H9 (cell line): ENCODE measurements around the gene MYMK. TPM values are rescaled to one million over a fixed set of nuclear protein-coding genes. Genes with fewer than 3 reads are reported as not detected.

Source experiments
- DNase-seq: peaks from one replicate; pipeline ENCODE4 v3.0.0-alpha.2; 2017
- H2AFZ ChIP-seq: one replicate; pipeline ENCODE4 v1.6.1; 2013; ENCODE audit warnings: mild to moderate bottlenecking, low read length, control low read depth, moderate library complexity
- H2AK5ac ChIP-seq: 2 replicates; pipeline ENCODE4 v1.6.1; 2013; ENCODE audit warnings: low read length, control low read depth, mixed read lengths; ENCODE audit not compliant: insufficient read length
- H2BK120ac ChIP-seq: one replicate; pipeline ENCODE4 v1.6.1; 2013; ENCODE audit warnings: low read depth, mild to moderate bottlenecking, low read length, control low read depth, inconsistent platforms; ENCODE audit not compliant: poor library complexity, severe bottlenecking
- H2BK12ac ChIP-seq: 2 replicates; pipeline ENCODE4 v1.6.1; 2013; ENCODE audit warnings: low read length, control low read depth, mixed read lengths, low read depth; ENCODE audit not compliant: insufficient read length
- H2BK15ac ChIP-seq: 2 replicates; pipeline ENCODE4 v1.6.1; 2013; ENCODE audit warnings: low read depth, low read length, control low read depth
- H2BK20ac ChIP-seq: one replicate; pipeline ENCODE4 v1.6.1; 2013; ENCODE audit warnings: low read depth, mild to moderate bottlenecking, low read length, control low read depth, inconsistent platforms; ENCODE audit not compliant: poor library complexity, severe bottlenecking
- H2BK5ac ChIP-seq: 2 replicates; pipeline ENCODE4 v1.6.1; 2013; ENCODE audit warnings: low read length, control low read depth, mixed read lengths; ENCODE audit not compliant: insufficient read length
- H3K14ac ChIP-seq: 2 replicates; pipeline ENCODE4 v1.6.1; 2013; ENCODE audit warnings: low read length, control low read depth; ENCODE audit not compliant: insufficient read depth
- H3K18ac ChIP-seq: 2 replicates; pipeline ENCODE4 v1.6.1; 2013; ENCODE audit warnings: low read depth, mild to moderate bottlenecking, mixed read lengths, low read length, control low read depth; ENCODE audit not compliant: insufficient read length
- H3K23ac ChIP-seq: 2 replicates; pipeline ENCODE4 v1.6.1; 2013; ENCODE audit warnings: low read length, control low read depth, mixed read lengths, low read depth; ENCODE audit not compliant: insufficient read length
- H3K23me2 ChIP-seq: 2 replicates; pipeline ENCODE4 v1.6.1; 2013; ENCODE audit warnings: low read depth, mild to moderate bottlenecking, mixed read lengths, low read length, control low read depth; ENCODE audit not compliant: insufficient read length, poor library complexity, severe bottlenecking
- H3K27ac ChIP-seq: 2 replicates; pipeline ENCODE4 v1.5.1; 2013; ENCODE audit warnings: low read length, control low read depth, mixed read lengths, low read depth; ENCODE audit not compliant: insufficient read length
- H3K27me3 ChIP-seq: 2 replicates; pipeline ENCODE4 v1.6.1; 2013; ENCODE audit warnings: low read length, control low read depth, inconsistent platforms; ENCODE audit not compliant: insufficient read depth
- H3K4ac ChIP-seq: 2 replicates; pipeline ENCODE4 v1.6.1; 2013; ENCODE audit warnings: low read depth, mild to moderate bottlenecking, control low read depth, inconsistent platforms, low read length, moderate library complexity
- H3K4me1 ChIP-seq: 2 replicates; pipeline ENCODE4 v1.6.1; 2013; ENCODE audit warnings: low read length, control low read depth, inconsistent platforms; ENCODE audit not compliant: insufficient read depth
- H3K4me2 ChIP-seq: 2 replicates; pipeline ENCODE4 v1.6.1; 2013; ENCODE audit warnings: low read length, control low read depth, mixed read lengths; ENCODE audit not compliant: insufficient read length, insufficient read depth
- H3K56ac ChIP-seq: 2 replicates; pipeline ENCODE4 v1.6.1; 2013; ENCODE audit warnings: low read depth, mild to moderate bottlenecking, mixed read lengths, low read length, control low read depth; ENCODE audit not compliant: insufficient read length
- H3K79me1 ChIP-seq: 2 replicates; pipeline ENCODE4 v1.6.1; 2013; ENCODE audit warnings: low read depth, mild to moderate bottlenecking, moderate library complexity, low read length, control low read depth, inconsistent platforms; ENCODE audit not compliant: insufficient read depth, poor library complexity, severe bottlenecking
- H3K79me2 ChIP-seq: 2 replicates; pipeline ENCODE4 v1.6.1; 2013; ENCODE audit warnings: low read length, control low read depth, inconsistent platforms; ENCODE audit not compliant: insufficient read depth
- H3K9ac ChIP-seq: 2 replicates; pipeline ENCODE4 v1.6.1; 2013; ENCODE audit warnings: low read length, control low read depth, mixed read lengths; ENCODE audit not compliant: insufficient read length; ENCODE audit errors: extremely low read depth
- H3K9me3 ChIP-seq: one replicate; pipeline ENCODE4 v1.6.1; 2013; ENCODE audit warnings: low read depth, low read length, inconsistent platforms; ENCODE audit not compliant: control insufficient read depth
- H3T11ph ChIP-seq: one replicate; pipeline ENCODE4 v1.6.1; 2013; ENCODE audit warnings: mild to moderate bottlenecking, low read length, control low read depth, inconsistent platforms
- H4K20me1 ChIP-seq: one replicate; pipeline ENCODE4 v1.6.1; 2013; ENCODE audit not compliant: control insufficient read depth, insufficient read length, insufficient read depth
- H4K5ac ChIP-seq: 2 replicates; pipeline ENCODE4 v1.6.1; 2013; ENCODE audit warnings: low read depth, mild to moderate bottlenecking, mixed read lengths, low read length, control low read depth; ENCODE audit not compliant: insufficient read length
- H4K8ac ChIP-seq: replicated peaks from 2 replicates; pipeline ENCODE4 v1.6.1; 2013; ENCODE audit warnings: low read length, control low read depth, mixed read lengths, low read depth; ENCODE audit not compliant: insufficient read length
- H4K91ac ChIP-seq: 2 replicates; pipeline ENCODE4 v1.6.1; 2013; ENCODE audit warnings: low read depth, mild to moderate bottlenecking, moderate library complexity, mixed read lengths, low read length, control low read depth; ENCODE audit not compliant: insufficient read length
- H3K27ac Mint-ChIP-seq, 3 experiments: 2 replicates in 2 of 3; 3 replicates in 1 of 3; pipeline ENCODE4 v1.8.0; 2020 to 2021; ENCODE audit warnings: mixed read lengths in 3 of 3, mild to moderate bottlenecking in 1 of 3, moderate library complexity in 1 of 3
- H3K27me3 Mint-ChIP-seq: 2 replicates; pipeline ENCODE4 v1.8.0; 2021; ENCODE audit warnings: low read depth, mild to moderate bottlenecking, moderate library complexity, mixed read lengths
- H3K36me3 Mint-ChIP-seq, 3 experiments: 2 replicates in 2 of 3; 3 replicates in 1 of 3; pipeline ENCODE4 v1.8.0; 2020 to 2021; ENCODE audit warnings: low read depth in 3 of 3, mixed read lengths in 3 of 3; ENCODE audit not compliant: insufficient read depth in 1 of 3
- H3K4me1 Mint-ChIP-seq, 2 experiments: 2 replicates each; pipeline ENCODE4 v1.8.0; 2020; ENCODE audit warnings: mixed read lengths in 2 of 2
- H3K4me3 Mint-ChIP-seq, 2 experiments: 2 replicates in 1 of 2; 3 replicates in 1 of 2; pipeline ENCODE4 v1.8.0; 2020 to 2021; ENCODE audit warnings: mild to moderate bottlenecking in 2 of 2, mixed read lengths in 2 of 2, moderate library complexity in 1 of 2
- H3K9me3 Mint-ChIP-seq, 2 experiments: 2 replicates in 1 of 2; 3 replicates in 1 of 2; pipeline ENCODE4 v1.8.0; 2020; ENCODE audit warnings: mild to moderate bottlenecking in 2 of 2, mixed read lengths in 2 of 2, moderate library complexity in 1 of 2
- CTCF ChIP-seq: fragments of 200-600 bp; sonication (generic); conservative IDR thresholded peaks from 3 replicates; pipeline ENCODE4 v1.8.0; 2021; ENCODE audit warnings: antibody characterized with exemption, mild to moderate bottlenecking
- WGBS: extraction: QIAGEN DNeasy Blood & Tissue Kit; methylation state at CpG from one replicate; pipeline ENCODE4 v1.1.7; 2013; ENCODE audit warnings: missing lambda C conversion rate, low lambda C conversion rate, mixed read lengths; ENCODE audit not compliant: insufficient read length; ENCODE audit errors: extremely low coverage; 5-methylcytosine and 5-hydroxymethylcytosine counted together
- total RNA-seq: library from RNA; stranded (reverse); gene quantifications from 2 replicates; pipeline ENCODE4 v1.2.1, GENCODE V29; 2021

Gene MYMK
- total RNA-seq, 1 experiment from 2014 or later = not detected

- no peak overlapping the region for H4K5ac ChIP-seq
- Mint-ChIP-seq H3K36me3 (no peaks in the 10 kb centered on the region), H3K4me3 (no peak overlapping the region), H3K27me3 (peaks cover 15% of the 10 kb centered on the region), H3K9me3 (no peaks in the 10 kb centered on the region), H3K27ac (no peak overlapping the region), H3K4me1 (peaks cover 8 to 17% of the 10 kb centered on the region in 2 experiments)
- no peak overlapping the region for H3K27ac ChIP-seq
- no peaks in the 10 kb centered on the region for H3K79me2 ChIP-seq
- TF ChIP-seq CTCF = no peak
- H3K23ac ChIP-seq = no peak overlapping the region
- no peak overlapping the region for H4K91ac ChIP-seq
- H3K14ac ChIP-seq = no peak overlapping the region; the same call in 1 of the 2 replicates
- H3K4me1 ChIP-seq = peaks cover 2% of the 10 kb centered on the region; the same call in 1 of the 2 replicates
- no peaks in the 10 kb centered on the region for H3K27me3 ChIP-seq
- H3T11ph ChIP-seq = no peak overlapping the region
- no peak overlapping the region for H2AFZ ChIP-seq
- H3K56ac ChIP-seq = no peak overlapping the region
- no peaks in the 10 kb centered on the region for H3K9me3 ChIP-seq
- WGBS = no CpG with 5 or more reads among the region's 28 CpGs
- no peak overlapping the region for H2BK120ac ChIP-seq
- no peak overlapping the region for H2AK5ac ChIP-seq
- H4K8ac ChIP-seq = no peak overlapping the region
- no peaks in the 10 kb centered on the region for H4K20me1 ChIP-seq
- no peak overlapping the region for H3K4ac ChIP-seq
- no peak overlapping the region for H2BK12ac ChIP-seq
- H2BK20ac ChIP-seq = no peak overlapping the region
- no peak overlapping the region for H2BK5ac ChIP-seq
- H3K4me2 ChIP-seq = no peak overlapping the region
- no peaks in the 10 kb centered on the region for H3K79me1 ChIP-seq
- no peaks in the 10 kb centered on the region for H3K23me2 ChIP-seq
- H3K9ac ChIP-seq = no peak overlapping the region
- H2BK15ac ChIP-seq = no peak overlapping the region
- H3K18ac ChIP-seq = no peak overlapping the region
- no peak for DNase-seq
Observed at GRCh38 chr9:133513214-133514100, 11.3 kb downstream of the MYMK start.
